Left ventricle myocardium superior (tissue), 1 donor: Measurements from ENCODE around the gene NUDT12. TPM values are rescaled to one million over a fixed set of nuclear protein-coding genes. Genes with fewer than 3 reads are reported as not detected.

Source experiments
- ATAC-seq: fragments of 200-7000 bp; cut with Tn5 transposase; one replicate; pipeline ENCODE4 v1.9.1; 2020; ENCODE audit warnings: mild to moderate bottlenecking, moderate library complexity
- DNase-seq: peaks from one replicate; pipeline ENCODE4 v3.0.0-alpha.2; 2020
- intact Hi-C: fragments of 100-400 bp; cut with micrococcal nuclease; formaldehyde crosslinking; loops from one replicate; pipeline ENCODE4 v1.11.0; 2022
- total RNA-seq: library from RNA; stranded (reverse); fragmentation: NEBNext Ultra II Directional; extraction: Animal tissue kit (Norgen Biotek cat#: 25700); gene quantifications from one replicate; pipeline ENCODE4 v1.2.1, GENCODE V29; 2021
- donor health status: DM: no; HTN: yes; CAD: no; lungs with severe emphysema.

NUDT12 gene
- total RNA-seq, 1 donor from 2014 or later: 10.9 TPM

DNA sequence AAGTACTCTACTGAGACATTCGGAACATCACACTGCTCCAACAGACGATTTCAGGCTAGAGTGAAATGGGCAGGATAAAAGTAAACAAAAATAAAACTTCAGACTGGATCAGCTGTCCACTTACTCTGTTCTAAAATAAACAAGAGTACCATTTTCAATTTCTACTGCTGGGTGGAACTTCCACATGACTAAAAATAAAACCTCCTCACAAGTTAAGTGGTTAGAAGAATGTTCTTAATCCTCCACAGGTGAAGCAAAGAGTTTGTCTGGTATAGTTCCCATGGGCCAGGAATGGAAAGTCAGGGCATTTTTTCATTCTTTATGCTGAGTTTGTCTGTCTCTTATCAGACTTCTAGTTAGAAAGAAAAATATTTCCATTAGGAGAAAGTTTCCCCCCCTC, 15.7 kb downstream of the NUDT12 start:
- no peak for ATAC-seq
- intact Hi-C loops: no loop called here
- DNase-seq: no peak

DNA sequence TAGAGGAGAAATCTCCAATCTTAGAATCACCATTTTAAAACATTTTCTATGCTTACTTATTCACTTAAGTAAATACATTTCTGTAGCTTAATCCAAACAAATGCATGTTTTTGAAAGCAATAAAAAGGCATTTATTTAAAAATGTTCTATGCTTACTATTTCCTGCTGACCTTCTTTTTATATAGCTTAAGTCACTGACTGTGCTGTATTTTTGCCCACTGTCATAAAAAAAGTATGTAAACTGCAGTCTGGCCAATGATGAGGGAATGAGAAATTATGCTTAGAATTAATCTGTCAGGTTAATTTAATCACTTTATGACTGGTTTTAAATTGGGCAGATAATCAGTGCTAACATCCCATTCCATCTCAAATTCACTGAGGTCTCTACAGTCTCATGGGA, 20.1 kb downstream of the NUDT12 start:
- DNase-seq (no peak), ATAC-seq (no peak)
- intact Hi-C loops: no loop called here

DNA sequence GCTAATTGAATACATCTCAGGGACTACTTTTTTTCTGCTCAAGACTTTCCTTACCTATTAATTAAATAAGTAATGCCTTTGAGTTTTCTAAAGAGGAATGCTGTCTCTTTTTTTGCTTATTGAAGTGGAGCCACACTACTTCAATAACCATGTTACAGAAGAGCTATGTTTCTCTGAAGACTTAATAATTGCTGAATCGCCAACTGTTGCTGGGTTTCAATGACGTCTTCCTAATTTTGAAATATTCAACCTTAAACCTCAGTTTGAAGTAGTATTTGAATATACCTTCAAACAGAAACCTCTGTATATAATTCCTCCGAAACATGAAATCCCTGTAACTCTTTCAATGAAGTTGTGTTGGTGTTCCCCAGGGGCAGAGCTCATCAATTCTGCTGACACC, 21.0 kb downstream of the NUDT12 start:
- no peak for ATAC-seq
- intact Hi-C loops: no loop called here
- DNase-seq: no peak

DNA sequence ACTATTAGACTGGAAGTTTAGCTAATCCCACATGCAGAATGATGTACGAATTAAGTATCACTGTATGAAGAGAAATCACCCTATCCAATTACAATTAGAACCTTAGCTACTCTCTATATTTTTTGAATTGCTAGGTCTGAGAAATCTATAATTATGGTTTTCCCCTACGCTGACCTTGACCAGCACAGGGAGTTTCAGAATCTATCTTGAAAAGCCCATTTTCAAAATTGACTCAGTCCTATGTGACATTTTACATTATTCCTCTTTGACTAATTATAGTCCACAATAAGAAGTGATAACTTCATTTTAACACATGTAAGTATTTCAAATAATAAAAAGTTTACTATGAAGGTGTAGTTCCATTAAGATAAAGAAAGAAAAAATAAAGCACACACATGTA, 21.5 kb downstream of the NUDT12 start:
- DNase-seq: no peak
- intact Hi-C loops: no loop called here
- ATAC-seq: no peak

DNA sequence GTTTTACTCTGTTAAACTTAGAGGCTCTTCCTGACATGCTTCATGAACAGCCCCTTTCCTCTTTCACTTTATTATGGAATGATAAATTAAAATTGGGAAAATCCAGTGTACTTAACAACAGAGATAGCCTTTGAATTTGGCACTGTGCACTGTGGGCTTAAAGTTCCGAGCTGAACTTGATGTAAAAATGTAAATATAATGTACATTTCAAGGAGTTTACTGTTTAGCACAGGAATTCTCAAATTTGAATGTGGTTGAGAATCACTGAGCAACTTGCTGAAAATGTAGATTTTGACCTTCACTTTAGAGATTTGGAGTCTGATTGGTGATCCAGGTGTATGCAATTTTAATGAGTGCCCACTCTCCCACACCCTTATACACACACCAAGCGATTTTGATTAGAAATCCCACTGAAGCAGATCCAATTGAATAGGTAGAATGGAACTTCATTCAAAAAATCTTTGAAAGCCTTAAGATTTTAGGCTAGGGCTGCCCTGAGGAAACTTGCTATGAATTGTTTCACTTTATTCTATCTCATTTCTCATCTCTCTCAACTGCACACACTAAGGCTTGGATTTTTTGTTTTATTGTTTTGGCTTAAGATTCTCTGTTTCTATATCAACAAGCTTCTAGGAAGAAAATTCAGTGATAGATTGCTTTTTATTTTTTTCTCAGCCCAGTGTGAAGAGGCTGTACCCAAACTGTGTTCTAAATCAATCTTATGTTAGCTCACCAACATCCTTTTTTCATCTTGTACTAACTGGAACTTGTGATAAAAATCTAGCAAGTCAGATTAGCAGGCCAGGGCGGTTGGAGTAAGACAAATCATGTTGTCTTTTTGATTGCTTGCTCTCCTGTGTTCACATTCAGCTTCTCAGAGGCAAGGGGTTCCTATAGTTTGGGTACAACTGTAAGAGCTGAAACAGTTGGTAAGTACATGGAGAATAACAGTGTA, 22.9 kb downstream of the NUDT12 start:
- DNase-seq (no peak), ATAC-seq (no peak)
- intact Hi-C loops: no loop called here

DNA sequence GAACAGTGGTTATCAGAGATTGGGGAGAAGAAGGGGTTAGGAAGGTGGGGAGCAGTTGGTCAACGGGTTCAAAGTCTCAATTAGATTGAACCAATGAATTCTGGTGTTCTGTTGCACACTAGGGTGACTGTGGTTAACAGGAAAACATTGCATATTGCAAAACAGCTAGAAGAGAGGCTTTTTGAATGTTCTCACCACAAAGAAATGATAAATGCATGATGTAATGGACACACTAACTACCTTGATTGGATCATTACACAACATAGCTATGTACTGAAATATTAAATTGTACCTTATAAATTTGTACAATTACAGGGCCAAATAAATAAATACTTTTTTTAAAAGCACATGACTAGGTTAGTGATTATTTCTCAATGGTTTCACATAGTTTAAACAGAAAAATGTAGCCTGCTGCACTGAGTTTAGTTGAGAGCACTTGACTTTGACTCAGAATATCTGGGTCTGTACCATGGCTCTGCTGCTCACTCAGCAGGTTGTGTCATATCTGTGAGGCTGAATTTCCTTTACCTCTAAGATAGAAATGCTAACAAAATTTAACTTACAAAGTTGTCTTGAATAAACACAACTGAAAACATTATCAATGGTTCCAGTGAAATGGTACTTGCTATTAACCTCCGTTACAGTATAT, 30.4 kb downstream of the NUDT12 start:
- DNase-seq: no peak
- ATAC-seq: no peak
- intact Hi-C loops: no loop called here

DNA sequence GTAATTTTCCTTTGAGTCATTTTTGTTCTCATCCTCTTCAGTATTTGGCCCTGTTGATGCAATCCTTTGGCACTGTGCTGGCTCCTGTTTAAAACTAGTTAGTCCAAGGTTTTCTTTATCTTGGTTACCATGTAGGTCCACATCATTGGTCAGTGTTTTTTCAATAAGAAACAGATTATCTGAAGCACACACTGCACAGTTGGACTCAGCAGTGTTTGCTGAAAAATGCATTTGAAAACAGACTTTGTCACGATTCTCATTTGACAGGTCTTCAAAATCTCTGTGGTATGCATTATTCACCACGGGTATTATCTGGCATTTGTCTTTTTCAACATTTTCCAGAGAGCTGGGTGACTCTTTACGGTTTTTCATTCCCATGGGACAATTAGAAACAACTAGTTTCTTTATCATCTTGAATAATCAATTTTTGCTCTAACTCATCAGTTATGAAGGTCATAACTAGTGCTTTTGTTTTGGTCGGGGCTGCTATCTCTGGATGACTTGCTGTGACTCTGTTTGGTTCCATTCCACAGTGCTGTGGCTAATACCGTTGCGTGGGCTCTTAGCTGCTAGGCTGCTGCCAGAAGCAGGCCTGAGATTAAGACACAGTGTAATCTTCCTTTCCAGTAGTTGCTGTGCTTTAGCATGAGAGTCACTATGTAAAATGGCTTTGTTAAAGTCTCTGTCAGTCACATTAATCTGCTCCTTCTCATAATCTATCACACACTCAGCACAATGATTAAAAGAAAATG, 36.2 kb downstream of the NUDT12 start:
- ATAC-seq: peak; percentile 69

DNA sequence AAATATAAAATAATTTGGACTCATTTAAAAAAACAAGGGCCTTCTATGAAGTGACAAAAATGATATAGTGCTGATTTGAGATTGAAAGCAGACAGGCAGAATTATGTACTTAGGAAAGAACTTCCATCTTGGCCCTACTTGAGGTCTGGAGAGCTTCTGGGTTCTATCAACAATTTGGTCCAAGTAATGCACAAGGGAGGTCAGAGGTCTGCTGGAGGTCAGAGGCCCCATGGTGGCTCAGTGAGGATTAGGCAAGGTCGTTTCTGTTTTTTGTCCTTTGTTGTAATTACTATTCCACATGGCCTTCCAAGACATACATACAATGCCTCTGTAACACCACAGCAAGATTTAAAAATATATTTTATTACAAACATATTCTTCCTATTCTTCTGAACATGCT, 37.2 kb downstream of the NUDT12 start:
- ATAC-seq: peak; percentile 54
- intact Hi-C loops: no loop called here
- peak; percentile 26 for DNase-seq

More for the DNA sequence above, 36.2 kb downstream of the NUDT12 start:
- no peak for DNase-seq
- intact Hi-C loops: no loop called here

- intact Hi-C loops: no loop called here
These were observed 39.3 kb downstream of the NUDT12 start for GRCh38 chr5:103523319-103523718.

GRCh38 chr5:103522586-103522985, 40.0 kb downstream of the NUDT12 start:
- DNase-seq (no peak), ATAC-seq (no peak)
- intact Hi-C loops: no loop called here

More at GRCh38 chr5:103523319-103523718, 39.3 kb downstream of the NUDT12 start:
- DNase-seq (no peak), ATAC-seq (no peak)

GRCh38 chr5:103519550-103519949, 43.0 kb downstream of the NUDT12 start:
- intact Hi-C loops: no loop called here
- ATAC-seq (no peak), DNase-seq (no peak)

DNA sequence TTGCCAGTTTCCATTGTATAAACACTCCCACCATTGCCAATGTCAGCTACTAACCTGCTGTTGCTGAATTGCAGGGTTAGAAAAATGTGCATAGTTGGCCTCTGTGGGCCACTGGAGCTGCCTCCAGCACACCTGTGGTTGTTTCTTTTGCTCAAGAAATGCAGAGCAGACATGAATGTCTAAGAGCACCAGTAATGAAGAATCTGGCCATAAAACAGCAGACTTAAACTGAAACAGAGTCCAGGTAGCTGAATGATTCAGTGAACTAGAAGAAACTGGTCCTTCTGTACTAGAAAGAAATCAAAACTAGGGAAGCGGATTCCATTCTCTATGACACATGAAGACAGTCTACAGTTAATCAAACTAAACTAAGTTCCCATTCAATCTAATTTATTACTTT, 48.2 kb downstream of the NUDT12 start:
- DNase-seq (no peak), ATAC-seq (no peak)
- intact Hi-C loops: no loop called here

- ATAC-seq (no peak), DNase-seq (no peak)
- intact Hi-C loops: no loop called here
These were observed 48.9 kb downstream of the NUDT12 start for GRCh38 chr5:103513701-103514100.

DNA sequence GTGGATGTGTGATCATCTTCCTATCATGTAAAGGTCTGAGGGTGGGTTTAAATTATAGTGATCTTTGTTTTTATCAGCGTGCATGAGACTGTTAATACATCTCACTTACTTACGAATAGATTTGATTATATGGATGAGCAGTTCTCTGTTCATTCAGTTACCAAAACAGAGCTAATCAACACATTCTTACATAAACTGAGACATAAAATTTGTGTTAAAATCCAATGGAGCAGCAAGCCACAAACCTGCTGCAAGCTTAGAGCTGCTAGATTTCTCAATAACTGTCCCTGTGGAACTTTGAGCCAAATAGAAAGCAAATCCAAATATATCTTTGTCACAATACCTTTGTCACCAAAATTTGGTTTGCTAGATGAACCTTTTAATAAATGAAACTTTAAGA, 50.1 kb downstream of the NUDT12 start:
- DNase-seq (no peak), ATAC-seq (no peak)
- intact Hi-C loops: no loop called here

- ATAC-seq (no peak), DNase-seq (no peak)
- intact Hi-C loops: no loop called here
These were observed 51.1 kb downstream of the NUDT12 start for GRCh38 chr5:103511554-103511885.

DNA sequence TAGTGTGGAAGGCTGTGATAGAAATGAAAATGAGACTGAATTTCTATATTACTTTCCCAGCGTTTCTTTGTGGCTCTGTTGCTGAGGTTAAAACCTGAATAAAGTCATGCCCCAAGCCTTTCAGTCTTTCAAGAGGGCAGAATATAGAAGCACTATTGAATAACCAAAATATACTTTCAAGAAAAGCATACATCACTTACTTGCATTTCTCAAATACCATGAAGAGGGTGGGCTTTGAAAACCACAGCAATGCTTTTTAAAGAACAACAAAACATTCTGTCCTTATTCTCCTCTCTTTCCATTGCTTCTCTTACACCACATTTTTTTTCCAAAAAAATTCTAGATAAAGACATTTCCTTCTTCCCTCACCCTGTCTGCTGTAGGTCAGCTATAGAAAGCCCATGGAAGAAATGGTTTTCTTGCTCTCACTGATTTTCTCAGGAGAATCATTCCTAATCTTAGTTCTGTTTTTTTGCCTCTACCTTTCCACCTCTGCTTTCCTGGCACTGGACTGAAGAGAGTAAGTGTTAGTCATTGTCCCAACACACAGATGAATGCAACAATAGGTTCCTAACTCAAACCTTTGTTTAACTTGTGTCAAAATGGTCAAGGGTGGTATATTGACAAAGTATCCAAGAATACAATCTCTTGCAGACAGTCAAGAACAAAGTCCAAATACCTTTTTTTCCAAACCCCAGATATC, 51.6 kb downstream of the NUDT12 start:
- intact Hi-C loops: no loop called here

DNA sequence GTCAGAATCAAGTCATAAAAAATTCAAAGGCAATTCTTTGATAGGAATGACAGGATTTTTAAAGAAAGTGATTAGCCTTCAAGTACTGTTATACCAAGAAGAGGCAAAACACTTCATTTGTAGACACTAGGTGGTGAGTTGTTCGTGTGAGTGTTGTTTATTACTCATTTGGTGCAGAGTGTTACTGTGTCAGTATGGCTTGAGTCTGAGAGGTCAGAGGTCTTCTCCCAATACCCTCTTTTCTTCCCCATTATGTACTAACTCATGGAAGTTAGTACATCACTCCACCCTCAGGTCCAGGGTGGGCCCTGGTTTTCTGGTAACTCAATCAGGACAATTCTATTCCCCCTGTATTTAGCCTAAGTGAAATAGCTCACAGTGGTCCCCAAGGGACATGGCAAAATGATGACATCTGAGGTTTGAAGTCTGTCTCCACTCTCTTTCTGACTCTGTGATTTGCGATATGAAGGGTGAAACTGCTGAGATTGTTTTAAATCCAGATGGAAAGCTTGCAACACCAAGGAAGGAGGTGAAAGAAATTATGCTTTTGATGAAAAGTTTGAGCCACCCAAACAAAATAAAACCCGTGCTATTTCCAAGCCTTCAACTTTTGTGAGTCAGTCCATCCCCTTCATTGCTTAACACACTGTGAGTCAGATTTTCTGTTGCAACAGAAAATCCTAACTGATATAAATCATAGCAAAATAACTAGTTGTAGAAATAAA, 56.8 kb downstream of the NUDT12 start:
- ATAC-seq: no peak
- intact Hi-C loops: no loop called here

More for the DNA sequence above, 51.6 kb downstream of the NUDT12 start:
- no peak for ATAC-seq
- no peak for DNase-seq

DNA sequence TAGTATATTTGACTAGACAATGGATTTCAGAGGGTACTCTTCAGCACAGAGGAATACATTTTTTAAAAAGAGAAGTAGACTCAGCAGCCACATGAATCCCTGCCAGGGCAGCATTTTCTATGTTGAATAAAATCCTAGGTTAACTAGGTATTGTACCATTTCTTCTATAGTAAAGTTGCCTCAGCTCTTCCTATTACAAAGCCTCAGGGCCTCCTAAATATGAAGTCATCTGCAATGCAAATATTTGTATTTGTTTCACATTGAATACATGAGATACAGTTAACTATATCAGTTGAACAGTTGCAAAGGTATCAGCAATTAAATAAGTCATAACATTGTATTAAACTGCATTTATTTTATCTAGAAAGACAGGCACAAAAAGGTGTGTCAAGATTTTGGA, 59.5 kb downstream of the NUDT12 start:
- intact Hi-C loops: no loop called here

More for the DNA sequence above, 56.8 kb downstream of the NUDT12 start:
- DNase-seq: no peak

GRCh38 chr5:103502662-103503061, 59.9 kb downstream of the NUDT12 start:
- intact Hi-C loops: no loop called here
- ATAC-seq: no peak
- DNase-seq: no peak

More for the DNA sequence above, 59.5 kb downstream of the NUDT12 start:
- ATAC-seq: no peak
- DNase-seq: no peak
